Right atrium auricular region (tissue), 2 donors: ENCODE data around the gene PACSIN2. TPM values are rescaled to one million over a fixed set of nuclear protein-coding genes. Genes with fewer than 3 reads are reported as not detected.
"Not testable (repeated sequence)": the region's sequence is repeated elsewhere in the genome, so short reads cannot be mapped to it uniquely, and the experiment has no call there.

Experiments used
- DNase-seq: peaks from one replicate; pipeline ENCODE4 v3.0.0-alpha.2; 2019; ENCODE audit warnings: low spot score
- H3K27ac ChIP-seq, 2 donors: fragments of 200-600 bp; sonication (generic); 1 replicate in 1 of 2; 2 replicates in 1 of 2; pipeline ENCODE4 v1.5.1; 2016 to 2019
- H3K27me3 ChIP-seq, 2 donors: fragments of 200-600 bp; sonication (generic); one replicate each; pipeline versions ENCODE4 v1.5.1 to v1.6.0; 2017 to 2019
- H3K36me3 ChIP-seq: fragments of 200-600 bp; sonication (generic); one replicate; pipeline ENCODE4 v1.5.1; 2016
- H3K4me1 ChIP-seq, 2 donors: fragments of 200-600 bp; sonication (generic); one replicate each; pipeline versions ENCODE4 v1.5.1 to v1.6.0; 2017 to 2019
- H3K4me3 ChIP-seq, 2 donors: fragments of 200-600 bp; sonication (generic); 1 replicate in 1 of 2; 2 replicates in 1 of 2; pipeline ENCODE4 v1.5.1; 2017 to 2019; ENCODE audit warnings: mild to moderate bottlenecking in 1 of 2, moderate library complexity in 1 of 2
- H3K9me3 ChIP-seq, 2 donors: fragments of 200-600 bp; sonication (generic); one replicate each; pipeline ENCODE4 v1.5.1; 2019
- total RNA-seq, 2 donors: library from RNA; depleted of rRNA; stranded (reverse); fragments of >200 nt; gene quantifications; one replicate each; pipeline ENCODE4 v1.1.0, GENCODE V29; 2016
- TF ChIP-seq, protein P1 (sequence below), 2 donors: fragments of 200-600 bp; sonication (generic); IDR thresholded peaks; one replicate each; pipeline ENCODE4 v1.5.1; 2019; ENCODE audit warnings: antibody characterized with exemption in 2 of 2

Gene PACSIN2
- total RNA-seq, 2 donors from 2014 or later, result 66.3 to 89.8 TPM

DNA sequence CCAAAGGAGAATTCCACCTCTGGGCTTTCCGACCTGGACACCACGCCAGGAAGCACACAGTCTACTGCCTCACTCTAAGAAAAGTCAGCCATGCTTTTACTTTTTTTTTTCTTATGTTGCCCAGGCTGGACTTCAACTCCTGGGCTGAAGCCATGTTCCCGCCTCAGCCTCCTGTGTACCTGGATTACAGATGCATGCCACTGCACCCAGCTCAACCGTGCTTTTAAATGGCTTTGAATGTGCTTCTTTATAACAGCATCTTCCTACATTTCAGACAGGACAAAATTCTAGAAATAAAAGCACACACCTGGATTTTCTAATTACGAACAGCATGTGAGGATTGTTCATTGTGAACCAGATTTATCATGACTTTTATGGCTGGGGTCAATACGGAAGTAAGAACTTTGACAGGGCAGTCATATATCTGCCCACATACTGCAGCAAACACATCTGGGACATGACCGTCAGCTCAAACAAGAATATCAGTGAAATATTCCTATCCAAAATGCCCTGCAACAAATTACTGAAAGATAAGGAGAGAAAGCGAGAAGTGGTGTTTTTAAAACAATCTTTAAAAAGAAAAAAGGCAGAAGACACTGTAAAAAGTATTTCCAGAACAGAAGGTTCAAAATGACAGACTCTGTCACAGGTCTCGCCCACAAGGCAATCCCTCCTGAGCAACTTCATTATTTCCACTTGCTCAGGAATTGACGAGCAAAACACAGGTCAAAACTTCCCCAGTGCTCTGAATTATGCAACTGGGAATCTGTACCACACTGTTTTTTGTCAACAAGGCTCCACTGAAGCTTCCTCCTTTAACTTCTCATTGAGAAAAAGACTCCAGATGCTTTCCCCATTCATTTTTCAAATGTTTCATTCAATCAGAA is 42.1 kb downstream of the PACSIN2 start:
- TF ChIP-seq, protein P1, sequence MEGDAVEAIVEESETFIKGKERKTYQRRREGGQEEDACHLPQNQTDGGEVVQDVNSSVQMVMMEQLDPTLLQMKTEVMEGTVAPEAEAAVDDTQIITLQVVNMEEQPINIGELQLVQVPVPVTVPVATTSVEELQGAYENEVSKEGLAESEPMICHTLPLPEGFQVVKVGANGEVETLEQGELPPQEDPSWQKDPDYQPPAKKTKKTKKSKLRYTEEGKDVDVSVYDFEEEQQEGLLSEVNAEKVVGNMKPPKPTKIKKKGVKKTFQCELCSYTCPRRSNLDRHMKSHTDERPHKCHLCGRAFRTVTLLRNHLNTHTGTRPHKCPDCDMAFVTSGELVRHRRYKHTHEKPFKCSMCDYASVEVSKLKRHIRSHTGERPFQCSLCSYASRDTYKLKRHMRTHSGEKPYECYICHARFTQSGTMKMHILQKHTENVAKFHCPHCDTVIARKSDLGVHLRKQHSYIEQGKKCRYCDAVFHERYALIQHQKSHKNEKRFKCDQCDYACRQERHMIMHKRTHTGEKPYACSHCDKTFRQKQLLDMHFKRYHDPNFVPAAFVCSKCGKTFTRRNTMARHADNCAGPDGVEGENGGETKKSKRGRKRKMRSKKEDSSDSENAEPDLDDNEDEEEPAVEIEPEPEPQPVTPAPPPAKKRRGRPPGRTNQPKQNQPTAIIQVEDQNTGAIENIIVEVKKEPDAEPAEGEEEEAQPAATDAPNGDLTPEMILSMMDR (IDR thresholded peaks at IDR 0.05), result no peak
- DNase-seq, result no peak
- peaks cover 0 to 35% of the 10 kb centered on the region in 2 donors for H3K4me1 ChIP-seq
- no peaks in the 10 kb centered on the region for H3K36me3 ChIP-seq
- H3K4me3 ChIP-seq, result no peak overlapping the region
- no peaks in the 10 kb centered on the region for H3K9me3 ChIP-seq
- H3K27me3 ChIP-seq, result no peaks in the 10 kb centered on the region
- H3K27ac ChIP-seq, result no peak overlapping the region

DNA sequence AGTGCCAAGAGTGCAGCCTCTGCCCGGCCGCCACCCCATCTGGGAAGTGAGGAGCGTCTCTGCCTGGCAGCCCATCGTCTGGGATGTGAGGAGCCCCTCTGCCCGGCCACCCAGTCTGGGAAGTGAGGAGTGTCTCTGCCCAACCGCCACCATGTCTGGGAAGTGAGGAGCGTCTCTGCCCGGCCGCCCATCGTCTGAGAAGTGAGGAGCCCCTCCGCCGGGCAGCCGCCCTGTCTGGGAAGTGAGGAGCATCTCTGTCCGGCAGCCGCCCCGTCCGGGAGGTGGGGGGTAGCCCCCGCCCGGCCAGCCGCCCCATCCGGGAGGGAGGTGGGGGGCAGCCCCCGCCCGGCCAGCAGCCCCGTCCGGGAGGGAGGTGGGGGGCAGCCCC is 43.5 kb downstream of the PACSIN2 start:
- H3K27ac ChIP-seq, H3K36me3 ChIP-seq, H3K9me3 ChIP-seq, DNase-seq, H3K4me3 ChIP-seq, H3K27me3 ChIP-seq: not testable (repeated sequence)
- peaks cover 0 to 30% of the 10 kb centered on the region in 2 donors for H3K4me1 ChIP-seq

DNA sequence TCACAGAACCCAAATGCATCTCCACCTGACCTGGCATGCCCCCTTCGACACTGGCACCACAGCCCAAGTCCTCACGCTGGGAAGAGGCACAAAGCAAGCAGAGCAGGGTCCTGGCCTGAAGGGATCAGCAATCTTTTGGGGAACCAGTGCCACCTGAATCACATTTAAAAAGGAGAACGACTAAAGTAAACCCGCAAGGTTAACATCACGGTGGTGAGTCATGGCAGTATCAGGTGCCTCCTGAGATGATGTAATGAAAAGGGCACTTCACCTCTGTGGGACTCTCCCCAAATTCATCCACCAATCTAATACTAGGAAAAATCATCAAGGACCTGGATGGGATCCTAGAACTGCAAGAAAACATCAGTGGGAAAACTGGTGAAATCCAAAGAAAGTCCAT is 44.9 kb downstream of the PACSIN2 start:
- H3K9me3 ChIP-seq, result no peaks in the 10 kb centered on the region
- peaks cover 0 to 36% of the 10 kb centered on the region in 2 donors for H3K4me1 ChIP-seq
- no peak overlapping the region for H3K27ac ChIP-seq

DNA sequence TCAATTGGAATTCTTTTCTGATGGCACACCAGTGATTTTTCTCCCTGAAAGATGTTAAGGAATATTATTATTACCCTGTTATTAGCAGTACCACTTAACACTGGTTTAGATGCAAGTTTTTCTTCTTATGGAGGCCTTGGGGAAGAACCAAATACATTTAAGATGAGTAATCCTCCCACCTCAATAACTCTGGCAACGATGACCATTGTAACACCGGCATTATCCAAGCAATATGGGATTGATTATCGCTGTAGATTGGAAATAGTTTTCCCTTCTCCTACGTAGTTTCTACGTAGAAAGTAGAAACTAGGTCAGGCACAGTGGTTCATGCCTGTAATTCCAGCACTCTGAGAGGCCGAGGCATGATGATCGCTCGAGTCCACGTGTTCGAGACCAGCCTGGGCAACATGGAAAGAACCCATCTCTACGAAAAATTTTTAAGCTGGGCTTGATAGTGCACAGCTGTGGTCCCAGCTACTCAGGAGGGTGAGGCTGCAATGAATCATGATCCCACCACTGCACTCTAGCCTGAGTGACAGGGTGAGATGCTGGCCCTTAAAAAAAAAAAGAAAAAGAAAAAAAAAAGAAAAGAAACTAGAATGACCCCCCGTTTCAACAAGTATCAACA is 45.5 kb downstream of the PACSIN2 start:
- Histone ChIP-seq H3K27me3 (no peaks in the 10 kb centered on the region), H3K4me1 (peaks cover 0 to 37% of the 10 kb centered on the region in 2 donors), H3K36me3 (no peaks in the 10 kb centered on the region), H3K9me3 (no peaks in the 10 kb centered on the region), H3K27ac (no peak overlapping the region), H3K4me3 (no peak overlapping the region)
- no peak for DNase-seq
- TF ChIP-seq, protein P1 (IDR thresholded peaks at IDR 0.05), result no peak

More for the DNA sequence above, 44.9 kb downstream of the PACSIN2 start:
- no peak for DNase-seq
- no peaks in the 10 kb centered on the region for H3K27me3 ChIP-seq
- TF ChIP-seq, protein P1 (IDR thresholded peaks at IDR 0.05), result no peak
- H3K36me3 ChIP-seq, result no peaks in the 10 kb centered on the region
- H3K4me3 ChIP-seq, result no peak overlapping the region

DNA sequence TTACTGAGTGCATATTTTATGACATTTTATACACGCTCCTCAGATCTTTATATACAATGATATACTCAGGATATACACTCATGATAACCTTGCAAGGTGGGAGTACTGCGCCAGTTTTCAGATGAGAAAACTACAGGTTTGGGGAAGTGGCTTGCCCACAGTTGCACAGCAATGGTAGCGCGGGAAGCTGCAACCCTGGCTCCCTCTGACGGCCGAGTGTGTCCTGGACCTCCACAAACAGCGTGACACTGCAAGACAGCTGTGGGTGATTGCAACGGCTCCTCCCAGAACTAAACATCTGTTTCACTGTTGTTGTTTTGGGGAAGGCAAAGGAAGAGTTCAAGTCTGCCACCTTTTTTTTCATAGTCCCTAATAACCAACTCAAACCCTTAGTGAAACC is 47.0 kb downstream of the PACSIN2 start:
- H3K9me3 ChIP-seq, result no peaks in the 10 kb centered on the region
- H3K36me3 ChIP-seq, result no peaks in the 10 kb centered on the region
- H3K27ac ChIP-seq, result no peak overlapping the region
- peak; percentile 73 for DNase-seq
- H3K27me3 ChIP-seq, result no peaks in the 10 kb centered on the region
- TF ChIP-seq, protein P1 (IDR thresholded peaks at IDR 0.05), result peak in 1 of 2 donors; percentile 59
- no peak overlapping the region for H3K4me3 ChIP-seq
- peaks cover 0 to 29% of the 10 kb centered on the region in 2 donors for H3K4me1 ChIP-seq

DNA sequence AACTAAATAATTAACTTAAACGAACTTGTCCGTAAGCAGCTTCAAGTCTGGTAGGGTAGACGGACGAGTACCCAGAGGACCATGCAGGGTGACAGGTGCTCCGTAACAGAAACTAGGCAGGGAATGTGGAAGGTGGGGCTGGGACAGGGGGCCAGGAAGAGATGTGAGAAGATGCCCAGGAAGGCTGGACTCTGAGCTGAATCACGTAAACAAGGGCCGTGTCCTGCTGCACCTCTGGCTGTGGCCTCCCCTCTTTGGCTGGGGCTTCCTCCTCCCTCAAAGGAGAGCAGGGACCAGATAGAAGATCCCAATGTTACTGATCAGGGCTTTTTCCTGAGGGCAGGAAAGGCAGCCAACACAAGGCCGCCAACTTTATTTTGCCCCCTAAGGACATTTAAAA is 47.9 kb downstream of the PACSIN2 start:
- Histone ChIP-seq H3K27ac (peak overlapping the region in 1 of 2 donors; percentile 45), H3K9me3 (no peaks in the 10 kb centered on the region), H3K36me3 (no peaks in the 10 kb centered on the region), H3K27me3 (no peaks in the 10 kb centered on the region), H3K4me3 (no peak overlapping the region), H3K4me1 (peaks cover 0 to 33% of the 10 kb centered on the region in 2 donors)
- no peak for DNase-seq
- TF ChIP-seq, protein P1 (IDR thresholded peaks at IDR 0.05), result no peak
